Stimulated activated CD4-positive, alpha-beta T cell treated with anti-CD3 and anti-CD28 coated beads, Interleukin-15, amount 100 ng/mL, for 24 hours (primary cell): ENCODE measurements around the gene CENPA.
"Not testable (repeated sequence)": the region's sequence is repeated elsewhere in the genome, so short reads cannot be mapped to it uniquely, and the experiment has no call there.

Source experiments
- DNase-seq: peaks from one replicate; pipeline ENCODE4 v3.0.0-alpha.2; 2020

CENPA gene

DNA sequence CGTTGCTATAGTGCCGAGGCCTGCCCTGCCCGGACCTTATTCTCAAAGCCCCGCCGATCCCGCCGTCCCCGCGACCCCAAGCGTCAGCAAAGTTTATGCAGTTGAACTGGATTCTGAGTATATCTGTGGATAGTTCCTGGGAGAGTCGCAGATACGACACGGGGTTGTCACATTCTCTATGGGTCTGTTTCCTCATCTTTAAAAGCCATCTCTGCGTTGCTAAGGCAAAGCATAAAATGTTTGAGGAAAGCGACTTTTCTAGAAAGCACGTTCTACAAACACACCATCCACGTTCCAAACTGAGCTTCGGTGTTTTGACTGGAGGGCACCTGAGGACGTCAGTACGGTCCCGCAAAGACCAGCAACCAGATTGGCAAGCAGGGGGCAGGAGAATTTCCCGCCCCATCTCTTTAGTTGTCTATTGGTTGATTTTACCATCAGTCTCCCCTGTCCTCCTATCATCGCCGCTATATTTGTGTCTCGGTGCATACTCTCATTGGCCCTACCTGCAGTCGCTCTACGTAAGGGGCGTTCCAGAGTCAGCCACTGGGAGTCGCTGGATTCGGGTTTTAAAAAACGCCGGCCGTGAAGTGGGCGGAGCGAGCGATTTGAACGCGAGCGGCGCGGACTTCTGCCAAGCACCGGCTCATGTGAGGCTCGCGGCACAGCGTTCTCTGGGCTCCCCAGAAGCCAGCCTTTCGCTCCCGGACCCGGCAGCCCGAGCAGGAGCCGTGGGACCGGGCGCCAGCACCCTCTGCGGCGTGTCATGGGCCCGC is at the start of gene CENPA:
Gene CENPA (plus strand): TSS at position 626 of the 776 bp plus-strand sequence. CDS start 141 bp downstream, at position 767.
- peak; percentile 97 for DNase-seq

DNA sequence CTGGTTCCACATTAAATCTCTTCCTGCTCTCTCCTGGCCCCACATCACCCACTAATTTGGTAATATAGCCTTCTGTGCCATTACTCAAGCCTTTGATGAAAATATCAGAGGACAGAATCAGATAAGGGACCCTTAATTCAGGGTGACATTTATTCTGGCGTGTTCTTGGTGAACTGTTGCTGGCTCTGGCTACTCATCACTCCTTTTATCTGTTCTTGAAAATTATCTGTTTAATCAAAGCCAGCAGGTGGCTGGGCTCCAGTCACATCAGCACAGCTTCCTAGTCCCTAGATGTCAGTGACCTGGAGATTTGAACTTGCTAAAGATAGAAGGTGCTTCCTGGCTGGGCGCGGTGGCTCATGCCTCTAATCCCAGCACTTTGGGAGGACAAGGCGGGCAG is 48.6 kb upstream of the CENPA start:
- no peak for DNase-seq

DNA sequence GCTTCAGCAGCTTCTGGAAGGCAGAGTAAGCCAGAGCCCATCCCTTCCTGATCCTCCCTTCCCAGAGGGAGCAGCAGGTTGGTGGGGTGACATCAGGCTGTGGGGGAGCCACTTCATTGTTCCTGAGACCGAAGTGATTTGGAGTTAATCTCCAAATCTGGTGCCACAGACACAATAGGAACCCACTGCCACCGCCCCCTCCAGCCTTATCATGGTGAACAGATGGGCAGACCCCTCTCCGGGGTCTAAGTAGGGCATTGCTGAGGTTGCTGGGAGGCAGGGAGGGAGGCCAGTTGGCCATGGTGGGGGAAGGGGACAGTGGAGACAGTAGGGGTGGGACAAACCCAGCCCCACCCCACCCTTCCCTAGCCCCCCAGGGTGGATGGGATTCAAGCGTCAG is 47.4 kb upstream of the CENPA start:
- no peak for DNase-seq

DNA sequence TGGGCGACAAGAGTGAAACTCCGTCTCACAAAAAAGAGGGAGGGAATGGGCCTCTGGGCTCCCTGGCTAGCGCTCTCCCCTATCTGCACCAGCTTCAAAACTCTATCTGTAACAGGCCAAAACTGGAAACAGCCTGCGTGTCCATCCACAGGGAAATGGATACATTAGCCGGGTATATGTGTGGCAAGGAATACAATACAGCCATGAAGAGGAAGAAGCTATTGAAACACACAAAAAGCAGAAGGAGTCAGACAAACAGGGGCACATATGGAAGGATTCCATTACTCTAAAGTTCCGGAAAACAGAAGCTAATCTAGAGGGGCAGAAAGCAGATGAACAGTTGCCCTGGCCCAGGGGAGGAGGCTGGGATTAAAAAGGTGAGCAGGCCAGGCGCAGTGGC is 46.3 kb upstream of the CENPA start:
- DNase-seq, result no peak

GRCh38 chr2:26740346-26740745 is 45.5 kb upstream of the CENPA start:
- DNase-seq, result no peak

DNA sequence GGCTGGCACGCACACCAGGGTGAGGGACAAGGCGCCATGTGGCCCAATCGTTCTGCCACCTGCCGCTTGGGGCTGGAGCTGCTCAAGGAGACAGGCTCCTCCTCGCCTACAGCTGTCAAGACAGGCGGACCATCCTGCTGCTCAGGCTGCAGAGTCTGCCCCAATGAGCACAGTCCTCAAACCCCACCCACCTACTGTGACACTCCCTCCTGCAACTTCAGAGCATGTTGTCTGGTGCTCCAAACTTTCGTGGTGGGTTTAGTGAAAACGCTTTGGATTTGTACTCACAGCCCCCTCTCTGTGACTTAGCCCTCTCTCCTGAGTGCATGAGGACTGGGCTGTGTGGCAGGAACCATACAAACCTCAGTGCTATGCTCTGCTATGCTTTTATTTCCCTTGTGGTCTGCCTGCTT is 45.0 kb upstream of the CENPA start:
- DNase-seq, result peak; percentile 36

DNA sequence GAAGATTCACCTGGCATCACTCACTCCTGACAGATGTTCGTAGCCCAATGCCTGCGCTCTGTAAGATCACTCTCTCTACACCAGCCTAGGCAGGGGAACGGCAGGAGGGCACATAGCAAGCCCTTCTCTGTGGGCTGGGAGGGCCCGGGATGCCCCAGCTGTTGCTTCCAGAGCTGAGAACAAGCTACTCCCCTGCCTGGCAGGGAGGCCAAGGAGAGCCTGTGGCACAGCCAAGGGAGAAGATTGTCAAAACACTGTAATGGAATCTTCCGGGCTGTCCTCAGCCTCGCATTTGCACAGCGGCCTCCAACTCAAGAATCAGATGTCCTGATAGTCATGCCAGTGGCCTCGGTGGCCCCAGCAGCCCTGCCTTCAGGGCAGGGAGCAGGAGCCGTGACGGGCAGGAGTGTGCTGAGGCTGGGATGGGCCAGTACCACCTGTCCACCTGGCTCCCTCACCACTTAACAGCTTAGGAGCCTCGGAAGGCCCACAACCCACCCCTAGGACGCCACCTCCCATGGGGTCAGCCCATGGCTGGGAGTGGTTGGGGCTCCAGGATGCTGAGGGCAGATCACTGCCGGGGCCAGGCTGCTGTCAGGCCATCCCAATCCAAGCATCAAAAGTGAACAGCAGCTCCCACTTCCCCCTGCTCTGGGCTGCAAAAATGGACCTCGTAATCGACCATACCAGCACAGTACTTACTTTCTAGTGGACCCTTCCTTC is 43.6 kb upstream of the CENPA start:
- no peak for DNase-seq

DNA sequence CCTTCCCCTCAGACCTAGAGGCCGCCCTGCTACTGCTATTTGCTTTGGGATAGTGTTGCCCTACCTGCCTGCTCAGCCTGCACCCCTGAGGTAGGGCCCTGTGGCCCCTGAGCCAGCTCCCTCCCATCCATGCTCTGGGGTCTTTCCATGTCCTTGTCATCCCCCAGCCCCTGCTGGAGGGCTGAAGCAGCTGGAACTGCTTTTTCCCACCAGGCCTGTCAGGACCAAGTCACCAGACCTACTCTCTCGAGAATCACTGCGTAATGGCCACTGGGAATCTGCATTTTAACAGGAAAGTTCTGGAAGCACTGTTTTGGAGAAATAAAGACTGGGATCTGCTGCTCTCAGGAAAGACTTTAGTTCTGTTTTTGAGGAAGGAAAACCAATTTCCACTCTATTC is 42.0 kb upstream of the CENPA start:
- DNase-seq, result no peak

- no peak for DNase-seq
Measured at GRCh38 chr2:26744953-26745352, 40.9 kb upstream of the CENPA start.

DNA sequence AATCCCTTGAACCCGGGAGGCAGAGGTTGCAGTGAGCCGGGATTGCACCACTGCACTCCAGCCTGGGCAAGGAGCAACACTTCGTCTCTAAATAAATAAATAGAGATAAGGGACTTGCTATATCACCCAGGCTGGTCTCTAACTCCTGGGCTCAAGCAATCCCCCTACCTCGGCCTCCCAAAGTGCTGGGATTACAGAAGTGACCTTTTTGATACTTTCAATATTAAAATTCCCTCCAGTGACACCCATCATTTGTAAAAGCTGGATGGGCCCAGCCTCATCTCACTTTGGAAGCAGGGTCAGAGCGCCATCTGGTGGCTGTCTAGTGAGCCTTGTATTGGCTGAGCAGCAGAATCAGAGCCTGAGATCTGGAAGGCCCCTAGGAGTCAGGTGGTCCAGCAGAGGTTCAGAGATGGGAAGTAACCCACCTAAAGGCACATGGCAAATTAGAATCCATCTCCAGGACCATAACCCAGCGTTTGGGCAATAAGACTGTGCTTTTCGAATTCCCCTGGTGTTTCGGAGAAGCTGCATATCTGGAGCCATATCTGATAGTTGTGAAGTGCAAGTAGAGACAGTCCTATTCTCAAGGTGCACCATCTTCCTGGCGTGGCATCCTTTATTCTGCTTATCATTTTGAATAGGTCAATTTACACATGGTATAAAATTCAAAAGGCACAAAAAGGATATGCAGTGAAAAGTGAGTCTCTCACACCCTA is 40.1 kb upstream of the CENPA start:
- peak; percentile 88 for DNase-seq

DNA sequence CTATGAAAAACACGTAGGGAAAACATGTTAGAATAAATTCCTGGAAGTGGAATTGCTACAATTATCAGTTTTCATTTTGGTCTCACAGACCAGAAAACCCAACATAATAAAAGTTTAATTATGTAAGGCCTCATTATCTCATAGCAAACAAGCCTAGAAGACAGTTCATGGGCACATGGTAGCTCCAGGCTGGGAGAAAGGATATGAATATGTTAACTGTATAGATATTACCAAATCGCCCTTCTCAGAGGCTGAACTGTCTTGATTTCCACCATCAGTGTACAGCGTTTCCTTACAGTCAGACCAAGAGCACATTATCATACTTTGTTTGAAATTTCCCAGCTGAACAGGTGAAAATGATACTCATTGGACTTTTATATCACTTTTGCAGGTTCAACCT is 38.9 kb upstream of the CENPA start:
- DNase-seq, result no peak

DNA sequence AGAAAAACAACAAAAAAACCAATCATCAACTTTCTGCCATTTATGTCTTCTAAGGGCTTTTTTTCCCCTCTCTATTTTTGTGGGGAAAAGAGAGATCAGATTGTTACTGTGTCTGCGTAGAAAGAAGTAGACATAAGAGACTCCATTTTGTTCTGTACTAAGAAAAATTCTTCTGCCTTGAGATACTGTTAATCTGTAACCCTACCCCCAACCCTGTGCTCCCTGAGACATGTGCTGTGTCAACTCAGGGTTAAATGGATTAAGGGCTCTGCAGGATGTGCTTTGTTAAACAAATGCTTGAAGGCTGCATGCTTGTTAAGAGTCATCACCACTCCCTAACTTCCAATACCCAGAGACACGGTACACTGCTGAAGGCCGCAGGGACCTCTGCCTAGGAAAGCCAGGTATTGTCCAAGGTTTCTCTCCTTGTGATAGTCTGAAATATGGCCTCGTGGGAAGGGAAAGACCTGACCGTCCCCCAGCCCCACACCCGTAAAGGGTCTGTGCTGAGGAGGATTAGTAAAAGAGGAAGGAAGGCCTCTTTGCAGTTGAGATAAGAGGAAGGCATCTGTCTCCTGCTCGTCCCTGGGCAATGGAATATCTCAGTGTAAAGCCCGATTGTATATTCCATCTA is 36.0 kb upstream of the CENPA start:
- not testable (repeated sequence) for DNase-seq

- not testable (repeated sequence) for DNase-seq
Measured at GRCh38 chr2:26750467-26750866, 35.4 kb upstream of the CENPA start.

GRCh38 chr2:26752656-26753055 is 33.2 kb upstream of the CENPA start:
- DNase-seq, result no peak

DNA sequence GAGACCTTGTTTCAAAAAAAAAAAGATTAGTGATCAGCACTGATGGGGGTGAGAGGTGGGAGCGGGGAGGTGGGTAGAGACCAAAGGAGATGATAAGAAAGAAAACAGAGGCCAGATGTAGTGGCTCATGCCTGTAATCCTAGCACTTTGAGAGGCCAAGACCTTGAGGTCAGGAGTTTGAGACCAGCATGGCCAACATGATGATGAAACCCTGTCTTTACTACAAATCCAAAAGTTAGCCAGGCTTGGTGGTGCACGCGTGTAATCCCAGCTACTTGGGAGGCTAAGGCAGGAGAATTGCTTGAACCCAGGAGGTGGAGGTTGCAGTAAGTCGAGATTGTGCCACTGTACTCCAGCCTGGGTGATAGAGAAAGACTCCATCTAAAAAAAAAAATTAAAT is 31.3 kb upstream of the CENPA start:
- DNase-seq, result no peak

DNA sequence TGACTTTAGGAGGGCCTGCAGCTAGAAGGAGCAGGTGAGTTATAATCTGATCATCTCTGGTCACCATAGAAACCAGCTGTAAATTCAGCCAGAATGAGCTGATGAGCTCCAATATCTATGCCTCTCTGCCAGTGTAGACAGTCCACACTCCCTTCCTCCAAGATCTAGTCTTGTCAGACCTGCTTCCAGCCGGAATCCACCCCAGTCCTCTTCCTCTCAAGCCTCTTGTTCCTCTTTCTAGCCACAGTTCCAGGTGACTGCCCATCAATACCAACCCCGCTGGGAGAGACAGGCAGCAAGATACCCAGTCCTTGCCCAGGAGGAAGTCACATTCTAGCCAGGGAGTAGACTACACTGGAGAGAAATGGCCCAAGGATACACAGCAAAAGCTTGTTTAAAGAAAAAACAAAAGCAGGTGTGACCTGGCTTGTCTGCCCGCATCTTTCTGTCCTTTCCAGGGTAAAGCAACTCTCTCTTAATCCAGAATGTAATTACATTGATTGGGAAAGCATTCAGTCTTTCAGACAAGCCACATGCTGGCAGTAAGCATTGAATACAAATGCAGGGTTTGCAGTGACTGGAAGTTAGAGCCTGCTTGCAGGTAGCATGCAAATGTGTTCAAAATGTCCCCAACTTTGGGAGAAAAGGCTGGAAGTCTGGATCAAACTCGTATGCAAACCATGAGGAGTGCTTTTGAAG is 30.7 kb upstream of the CENPA start:
- no peak for DNase-seq

- no peak for DNase-seq
Measured at GRCh38 chr2:26756337-26756736, 29.5 kb upstream of the CENPA start.

DNA sequence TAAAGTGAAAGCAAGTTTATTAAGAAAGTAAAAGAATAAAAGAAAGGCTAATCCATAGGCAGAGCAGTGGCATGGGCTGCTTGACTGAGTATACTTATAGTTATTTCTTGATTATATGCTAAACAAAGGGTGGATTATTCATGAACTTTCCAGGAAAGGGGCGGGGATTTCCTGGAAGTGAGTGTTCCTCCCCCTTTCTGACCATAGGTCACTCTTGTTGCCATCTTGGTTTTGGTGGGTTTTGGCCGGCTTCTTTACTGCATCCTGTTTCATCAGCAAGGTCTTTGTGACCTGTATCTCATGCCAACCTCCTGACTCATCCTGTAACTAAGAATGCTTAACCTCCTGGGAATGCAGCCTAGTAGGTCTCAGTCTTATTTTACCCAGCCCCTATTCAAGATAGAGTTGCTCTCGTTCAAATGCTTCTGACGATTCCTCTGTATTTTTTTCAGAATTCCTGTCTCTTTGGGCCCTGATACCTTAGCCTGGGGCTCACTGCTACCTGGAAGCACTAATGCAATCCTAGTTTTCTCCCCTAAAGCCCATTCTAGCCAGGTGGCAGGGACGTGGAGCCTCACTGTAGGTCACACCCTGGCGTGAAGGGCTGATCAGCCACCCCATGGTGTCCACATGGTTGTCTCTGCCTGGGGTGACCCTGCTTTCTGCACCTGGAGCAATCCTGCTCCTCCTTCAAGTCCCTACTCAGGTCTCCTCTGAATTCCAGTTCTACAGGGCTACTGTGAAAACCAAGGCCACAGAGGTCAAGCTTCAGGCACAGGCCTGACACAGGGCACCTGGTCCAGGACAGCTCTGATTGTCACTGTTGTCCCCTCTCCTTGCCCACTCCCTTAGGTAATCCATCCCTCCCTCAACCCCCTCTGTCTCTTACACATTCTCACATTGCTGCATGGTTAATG is 27.7 kb upstream of the CENPA start:
- DNase-seq, result peak; percentile 16

DNA sequence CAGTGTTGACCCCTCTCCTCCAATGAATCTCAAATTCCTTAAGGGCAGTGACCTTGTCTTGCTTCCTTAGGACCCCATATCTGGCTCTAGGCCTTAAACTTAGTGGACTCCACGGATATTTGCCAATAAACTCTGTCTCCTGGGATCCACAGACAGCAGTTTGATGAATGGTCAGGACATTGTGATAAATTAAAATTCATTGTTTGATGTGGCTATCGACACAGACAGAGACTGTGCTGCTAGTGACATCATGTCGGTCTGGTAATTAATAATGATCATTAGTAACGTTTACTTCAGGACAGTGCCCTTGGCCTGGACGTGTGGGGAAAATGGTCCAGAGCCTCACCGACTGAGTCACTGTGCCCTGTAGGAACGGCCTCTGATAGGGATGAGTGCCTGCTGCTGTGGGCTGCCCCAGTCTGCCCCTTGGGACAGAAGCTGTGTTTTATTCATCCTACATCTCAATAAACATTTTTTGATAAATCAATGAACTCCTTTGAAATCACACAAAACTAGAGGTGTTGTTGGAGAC is 27.0 kb upstream of the CENPA start:
- DNase-seq, result no peak

GRCh38 chr2:26759845-26760244 is 26.0 kb upstream of the CENPA start:
- DNase-seq, result no peak

DNA sequence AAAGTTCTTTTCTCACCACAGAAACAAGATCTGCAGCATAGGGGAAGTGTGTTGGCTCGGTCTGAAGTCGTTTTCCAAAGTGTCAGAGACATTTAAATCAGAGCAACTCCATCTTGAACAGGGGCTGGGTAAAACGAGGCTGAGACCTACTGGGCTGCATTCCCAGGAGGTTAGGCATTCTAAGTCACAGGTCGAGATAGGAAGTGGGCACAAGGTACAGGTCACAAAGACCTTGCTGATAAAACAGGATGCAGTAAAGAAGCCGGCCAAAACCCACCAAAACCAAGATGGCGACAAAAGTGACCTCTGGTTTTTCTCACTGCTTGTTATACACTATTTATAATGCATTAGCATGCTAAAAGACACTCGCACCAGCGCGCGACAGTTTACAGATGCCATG is 24.9 kb upstream of the CENPA start:
- not testable (repeated sequence) for DNase-seq
